ENCODE results near the gene TEAD2.
"Not testable (repeated sequence)": the region's sequence is repeated elsewhere in the genome, so short reads cannot be mapped to it uniquely, and the experiment has no call there.

Gene TEAD2

GRCh38 chr19:49391581-49392399 is 29.6 kb upstream of the TEAD2 start:
- H3K4me3 Mint-ChIP-seq: no peak overlapping the region
- peaks cover 18% of the 10 kb centered on the region for H3K4me1 Mint-ChIP-seq (ENCODE audit: low read depth)
- H3K36me3 Mint-ChIP-seq (ENCODE audit: low read depth): no peaks in the 10 kb centered on the region
- H3K27me3 Mint-ChIP-seq: peaks cover 4% of the 10 kb centered on the region
- H3K27ac Mint-ChIP-seq: peak overlapping the region; percentile 6
- H3K9me3 Mint-ChIP-seq: no peaks in the 10 kb centered on the region

DNA sequence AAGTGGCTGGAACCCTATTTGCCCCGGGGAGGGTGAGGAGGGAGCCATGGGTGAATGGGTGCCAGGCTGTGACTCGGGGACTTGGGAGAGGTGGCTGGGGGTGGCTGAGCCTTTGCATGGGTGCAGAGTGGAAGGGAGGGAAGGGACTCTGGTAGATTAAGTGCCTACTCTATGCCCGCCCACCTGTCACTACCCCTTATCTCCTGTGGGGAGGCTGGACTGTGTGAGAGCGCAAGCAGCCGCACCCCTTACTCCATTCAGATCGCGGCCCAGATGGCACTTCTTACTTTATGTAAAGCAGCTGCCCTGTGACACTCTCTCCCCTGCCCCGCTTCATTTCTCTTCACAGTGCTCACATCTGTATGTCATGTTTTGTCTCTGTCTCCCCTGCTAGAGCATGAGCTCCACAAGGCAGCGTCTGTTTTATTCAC is 28.7 kb upstream of the TEAD2 start:
- Mint-ChIP-seq H3K27ac (no peak overlapping the region), H3K36me3 (ENCODE audit: low read depth) (no peaks in the 10 kb centered on the region), H3K9me3 (no peaks in the 10 kb centered on the region), H3K4me3 (no peak overlapping the region), H3K4me1 (ENCODE audit: low read depth) (peaks cover 18% of the 10 kb centered on the region), H3K27me3 (peaks cover 4% of the 10 kb centered on the region)

GRCh38 chr19:49390131-49390928 is 28.1 kb upstream of the TEAD2 start:
- Mint-ChIP-seq H3K36me3 (ENCODE audit: low read depth) (no peaks in the 10 kb centered on the region), H3K27ac (no peak overlapping the region), H3K27me3 (peaks cover 4% of the 10 kb centered on the region), H3K9me3 (no peaks in the 10 kb centered on the region), H3K4me1 (ENCODE audit: low read depth) (peaks cover 18% of the 10 kb centered on the region), H3K4me3 (no peak overlapping the region)

GRCh38 chr19:49389406-49389805 is 27.2 kb upstream of the TEAD2 start:
- peaks cover 4% of the 10 kb centered on the region for H3K27me3 Mint-ChIP-seq
- peaks cover 18% of the 10 kb centered on the region for H3K4me1 Mint-ChIP-seq (ENCODE audit: low read depth)
- no peaks in the 10 kb centered on the region for H3K9me3 Mint-ChIP-seq
- no peak overlapping the region for H3K27ac Mint-ChIP-seq
- no peak overlapping the region for H3K4me3 Mint-ChIP-seq
- H3K36me3 Mint-ChIP-seq (ENCODE audit: low read depth): no peaks in the 10 kb centered on the region

GRCh38 chr19:49387936-49388372 is 25.7 kb upstream of the TEAD2 start, which contains the start of gene KASH5:
Gene KASH5 (plus strand): TSS chr19:49388249. CDS start chr19:49390884, 2,635 bp downstream.
- Mint-ChIP-seq H3K27me3 (peaks cover 10% of the 10 kb centered on the region), H3K27ac (peak within 1 kb of the TSS; percentile 71), H3K4me1 (ENCODE audit: low read depth) (peaks cover 18% of the 10 kb centered on the region), H3K9me3 (no peaks in the 10 kb centered on the region), H3K4me3 (peak within 1 kb of the TSS; percentile 65), H3K36me3 (ENCODE audit: low read depth) (no peaks in the 10 kb centered on the region)

DNA sequence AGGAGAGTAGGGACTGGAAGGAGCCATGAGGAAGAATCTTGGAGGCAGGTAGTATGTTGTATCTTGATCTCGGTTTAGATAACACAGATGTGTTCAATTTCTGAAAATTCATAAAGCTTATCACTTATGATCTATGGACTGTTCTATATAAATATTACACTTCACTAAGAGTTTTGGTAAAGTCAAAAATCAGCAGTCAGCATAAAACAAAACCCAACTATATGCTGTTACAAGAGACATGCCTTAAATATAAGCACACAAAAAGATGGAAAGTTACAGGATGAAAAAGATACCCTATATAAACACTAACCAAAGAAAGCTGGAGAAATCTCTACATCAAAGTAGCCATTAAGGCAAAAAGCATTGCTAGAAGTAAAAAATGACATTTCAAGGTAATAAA is 21.4 kb upstream of the TEAD2 start:
- H3K27ac Mint-ChIP-seq: no peak overlapping the region
- peaks cover 8% of the 10 kb centered on the region for H3K9me3 Mint-ChIP-seq
- peaks cover 10% of the 10 kb centered on the region for H3K4me1 Mint-ChIP-seq (ENCODE audit: low read depth)
- H3K27me3 Mint-ChIP-seq: peaks cover 16% of the 10 kb centered on the region
- no peak overlapping the region for H3K4me3 Mint-ChIP-seq
- peaks cover 4% of the 10 kb centered on the region for H3K36me3 Mint-ChIP-seq (ENCODE audit: low read depth)

- peaks cover 19% of the 10 kb centered on the region for H3K27me3 Mint-ChIP-seq
- H3K36me3 Mint-ChIP-seq (ENCODE audit: low read depth): peaks cover 4% of the 10 kb centered on the region
- H3K4me1 Mint-ChIP-seq (ENCODE audit: low read depth): peaks cover 4% of the 10 kb centered on the region
- H3K27ac Mint-ChIP-seq: no peak overlapping the region
- H3K9me3 Mint-ChIP-seq: peaks cover 8% of the 10 kb centered on the region
- H3K4me3 Mint-ChIP-seq: no peak overlapping the region
Observed at GRCh38 chr19:49382639-49383038, 20.4 kb upstream of the TEAD2 start.

- Mint-ChIP-seq H3K27me3 (peaks cover 25% of the 10 kb centered on the region), H3K36me3 (ENCODE audit: low read depth) (peaks cover 4% of the 10 kb centered on the region), H3K27ac (no peak overlapping the region), H3K4me3 (no peak overlapping the region), H3K4me1 (ENCODE audit: low read depth) (no peaks in the 10 kb centered on the region), H3K9me3 (peaks cover 8% of the 10 kb centered on the region)
Observed at GRCh38 chr19:49380391-49380790, 18.2 kb upstream of the TEAD2 start.

DNA sequence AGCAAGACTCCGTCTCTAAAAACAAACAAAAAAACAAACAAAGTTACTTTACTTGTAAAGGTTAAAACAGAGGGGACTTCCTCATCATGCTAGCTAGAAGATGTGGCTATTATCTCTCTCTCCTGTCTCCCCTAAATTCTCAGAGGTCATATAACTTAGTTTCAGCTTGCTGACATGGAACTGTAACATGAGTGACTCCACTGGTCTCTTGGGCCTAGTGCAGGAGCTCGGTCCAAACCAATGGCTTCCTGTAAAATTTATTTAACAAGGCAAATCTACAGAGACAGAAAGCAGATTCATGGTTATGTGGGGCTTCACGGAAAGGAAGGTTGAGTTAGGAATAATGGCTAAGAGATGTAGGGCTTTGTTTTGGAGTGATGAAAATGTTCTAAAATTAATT is 16.3 kb upstream of the TEAD2 start:
- no peak overlapping the region for H3K27ac Mint-ChIP-seq
- H3K4me3 Mint-ChIP-seq: no peak overlapping the region
- no peaks in the 10 kb centered on the region for H3K4me1 Mint-ChIP-seq (ENCODE audit: low read depth)
- H3K36me3 Mint-ChIP-seq (ENCODE audit: low read depth): peaks cover 4% of the 10 kb centered on the region
- H3K9me3 Mint-ChIP-seq: peaks cover 8% of the 10 kb centered on the region
- H3K27me3 Mint-ChIP-seq: peaks cover 21% of the 10 kb centered on the region

- H3K9me3 Mint-ChIP-seq: no peaks in the 10 kb centered on the region
- no peak overlapping the region for H3K27ac Mint-ChIP-seq
- peaks cover 15% of the 10 kb centered on the region for H3K27me3 Mint-ChIP-seq
- H3K4me3 Mint-ChIP-seq: no peak overlapping the region
- no peaks in the 10 kb centered on the region for H3K36me3 Mint-ChIP-seq (ENCODE audit: low read depth)
- no peaks in the 10 kb centered on the region for H3K4me1 Mint-ChIP-seq (ENCODE audit: low read depth)
Observed at GRCh38 chr19:49374665-49375434, 12.6 kb upstream of the TEAD2 start.

- not testable (repeated sequence) for H3K27ac Mint-ChIP-seq; H3K4me3 Mint-ChIP-seq; H3K36me3 Mint-ChIP-seq (ENCODE audit: low read depth); H3K27me3 Mint-ChIP-seq; H3K4me1 Mint-ChIP-seq (ENCODE audit: low read depth); H3K9me3 Mint-ChIP-seq
Observed at GRCh38 chr19:49373174-49373573, 11.0 kb upstream of the TEAD2 start.

DNA sequence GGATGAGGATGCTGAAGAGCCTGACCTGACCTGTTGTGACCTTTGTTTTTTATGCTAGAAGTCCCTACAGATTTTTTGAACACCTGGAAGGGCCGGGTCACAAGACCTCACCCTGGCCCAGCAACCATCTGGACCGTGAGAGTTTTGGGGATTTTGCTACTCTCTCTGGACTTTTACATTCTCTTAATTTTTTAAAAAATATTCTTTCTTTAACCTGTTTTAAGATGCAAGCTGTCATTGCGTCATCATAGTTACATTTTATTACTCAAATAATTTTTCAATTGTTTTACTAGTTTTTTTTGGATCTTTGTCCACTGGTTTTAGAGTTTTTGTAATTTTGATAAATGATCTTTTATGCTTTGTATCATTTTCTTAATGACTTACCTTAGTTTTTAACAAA is 9.0 kb upstream of the TEAD2 start:
- Mint-ChIP-seq H3K9me3 (peaks cover 7% of the 10 kb centered on the region), H3K4me1 (ENCODE audit: low read depth) (no peaks in the 10 kb centered on the region)

GRCh38 chr19:49368711-49369358 is 6.6 kb upstream of the TEAD2 start:
- H3K4me3 Mint-ChIP-seq: no peak overlapping the region
- peaks cover 7% of the 10 kb centered on the region for H3K9me3 Mint-ChIP-seq

More for the DNA sequence above, 9.0 kb upstream of the TEAD2 start:
- no peaks in the 10 kb centered on the region for H3K36me3 Mint-ChIP-seq (ENCODE audit: low read depth)
- H3K27ac Mint-ChIP-seq: no peak overlapping the region
- peaks cover 6% of the 10 kb centered on the region for H3K27me3 Mint-ChIP-seq
- H3K4me3 Mint-ChIP-seq: no peak overlapping the region

DNA sequence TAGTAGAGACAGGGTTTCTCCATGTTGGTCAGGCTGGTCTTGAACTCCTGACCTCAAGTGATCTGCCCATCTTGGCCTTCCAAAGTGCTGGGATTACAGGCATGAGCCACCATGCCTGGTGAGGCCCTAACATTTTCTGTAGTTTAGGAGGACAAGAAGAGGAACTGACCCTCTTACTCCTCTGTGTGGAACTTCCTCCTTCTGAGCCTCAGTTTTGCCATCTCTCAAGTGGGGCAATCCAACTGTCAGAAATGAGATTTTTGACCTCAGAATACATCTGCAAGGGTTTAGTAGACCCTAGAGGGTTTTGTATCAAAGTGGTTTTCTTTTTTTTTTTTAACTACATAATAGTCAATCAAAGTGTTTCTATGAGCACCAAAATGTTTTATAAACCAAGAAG is 3.9 kb upstream of the TEAD2 start:
- Mint-ChIP-seq H3K27ac (no peak overlapping the region), H3K36me3 (ENCODE audit: low read depth) (no peaks in the 10 kb centered on the region), H3K4me1 (ENCODE audit: low read depth) (peaks cover 2% of the 10 kb centered on the region), H3K27me3 (peaks cover 6% of the 10 kb centered on the region), H3K9me3 (peaks cover 7% of the 10 kb centered on the region), H3K4me3 (no peak overlapping the region)

More at GRCh38 chr19:49368711-49369358, 6.6 kb upstream of the TEAD2 start:
- no peaks in the 10 kb centered on the region for H3K4me1 Mint-ChIP-seq (ENCODE audit: low read depth)
- peaks cover 3% of the 10 kb centered on the region for H3K27me3 Mint-ChIP-seq
- H3K27ac Mint-ChIP-seq: no peak overlapping the region
- H3K36me3 Mint-ChIP-seq (ENCODE audit: low read depth): no peaks in the 10 kb centered on the region
